ENCODE measurements around the gene KIAA0319L. TPM values are rescaled to one million over a fixed set of nuclear protein-coding genes. Genes with fewer than 3 reads are reported as not detected.
A peak's percentile ranks its signal among the peaks of the same experiment; 100 is the strongest.

Gene KIAA0319L
- total and polyA plus RNA-seq, 3 donors from 2014 or later, result 55.6 to 90.1 (median 90.1) TPM

GRCh38 chr1:35452106-35452774 is 105.0 kb downstream of the KIAA0319L start:
- intact Hi-C loops (cut with DNase I; ENCODE audit: low total_unique reads), result loop anchor here (5.0 kb wide), 1 partner anchor 110 kb away; no protein-coding TSS in a partner anchor
- Histone ChIP-seq H3K27me3 (no peaks in the 10 kb centered on the region), H3K4me1 (peaks cover 18% of the 10 kb centered on the region), H3K36me3 (ENCODE audit: low read depth, missing control alignments) (no peaks in the 10 kb centered on the region), H3K27ac (peak overlapping the region in 1 of 2 donors; percentile 15), H3K9me3 (no peaks in the 10 kb centered on the region), H3K4me3 (no peak overlapping the region)
- TF ChIP-seq POLR2A (IDR thresholded peaks at IDR 0.05), result no peak
- TF ChIP-seq CTCF (IDR thresholded peaks at IDR 0.05), result no peak
- peak; percentile 26 for DNase-seq
- 33 to 39% methylated on average over 1 of the region's 1 CpG for WGBS, 2 donors

- WGBS, 2 donors, result 28 to 30% methylated on average over 3 of the region's 3 CpGs
- H3K9me3 ChIP-seq, result no peaks in the 10 kb centered on the region
- no peaks in the 10 kb centered on the region for H3K27me3 ChIP-seq
- TF ChIP-seq POLR2A (IDR thresholded peaks at IDR 0.05), result no peak
- peak; percentile 61 to 78 (median 64) for TF ChIP-seq CTCF (IDR thresholded peaks at IDR 0.05)
- peaks cover 18% of the 10 kb centered on the region for H3K4me1 ChIP-seq
- H3K4me3 ChIP-seq, result no peak overlapping the region
- intact Hi-C loops (cut with DNase I; ENCODE audit: low total_unique reads), result loop anchor here (5.0 kb wide), 1 partner anchor 111 kb away; no protein-coding TSS in a partner anchor
- peak; percentile 90 for DNase-seq
- no peak overlapping the region for H3K27ac ChIP-seq
- no peaks in the 10 kb centered on the region for H3K36me3 ChIP-seq (ENCODE audit: low read depth, missing control alignments)
These were observed 106.1 kb downstream of the KIAA0319L start for GRCh38 chr1:35451125-35451528.

GRCh38 chr1:35449334-35450008 is 107.7 kb downstream of the KIAA0319L start:
- no peak overlapping the region for H3K27ac ChIP-seq
- H3K36me3 ChIP-seq (ENCODE audit: low read depth, missing control alignments), result no peaks in the 10 kb centered on the region
- no peak overlapping the region for H3K4me3 ChIP-seq
- H3K4me1 ChIP-seq, result peaks cover 18% of the 10 kb centered on the region
- no peaks in the 10 kb centered on the region for H3K9me3 ChIP-seq
- WGBS, 2 donors, result 88 to 93% methylated on average over 7 of the region's 7 CpGs
- H3K27me3 ChIP-seq, result no peaks in the 10 kb centered on the region
- no peak for DNase-seq
- no peak for TF ChIP-seq POLR2A (IDR thresholded peaks at IDR 0.05)
- no peak for TF ChIP-seq CTCF (IDR thresholded peaks at IDR 0.05)
- intact Hi-C loops (cut with DNase I; ENCODE audit: low total_unique reads), result loop anchor here (5.0 kb wide), 1 partner anchor 113 kb away; no protein-coding TSS in a partner anchor

- Histone ChIP-seq H3K36me3 (ENCODE audit: low read depth, missing control alignments) (no peaks in the 10 kb centered on the region), H3K4me1 (peaks cover 18% of the 10 kb centered on the region), H3K9me3 (no peaks in the 10 kb centered on the region), H3K27me3 (no peaks in the 10 kb centered on the region), H3K4me3 (no peak overlapping the region), H3K27ac (no peak overlapping the region)
- DNase-seq, result no peak
- TF ChIP-seq POLR2A (IDR thresholded peaks at IDR 0.05) (no peak), CTCF (IDR thresholded peaks at IDR 0.05) (no peak)
- intact Hi-C loops (cut with DNase I; ENCODE audit: low total_unique reads), result no loop called here
- WGBS, 2 donors, result 91 to 96% methylated on average over 3 of the region's 3 CpGs
These were observed 108.8 kb downstream of the KIAA0319L start for GRCh38 chr1:35448344-35448801.

Data from testis (tissue), 3 donors.